Spleen (tissue), 11 donors: ENCODE measurements around the gene VWA3B. TPM values are rescaled to one million over a fixed set of nuclear protein-coding genes. Genes with fewer than 3 reads are reported as not detected.

Experiments used
- DNase-seq: peaks from one replicate; pipeline ENCODE4 v3.0.0-alpha.2; 2020
- H3K27ac ChIP-seq, 8 donors: fragments of 200-600 bp; sonication (generic) in 7 of 8; 1 replicate in 4 of 8; 2 replicates in 4 of 8; pipeline versions ENCODE4 v1.5.0 to v1.8.0; 2016 to 2021; ENCODE audit warnings: inconsistent platforms in 4 of 8, mild to moderate bottlenecking in 4 of 8, moderate library complexity in 1 of 8
- H3K27me3 ChIP-seq, 7 donors: fragments of 200-600 bp; sonication (generic) in 6 of 7; replicated peaks in 1 of 7; 1 replicate in 4 of 7; 2 replicates in 3 of 7; pipeline versions ENCODE4 v1.5.0 to v1.8.0; 2016 to 2021; ENCODE audit warnings: inconsistent platforms in 3 of 7, mild to moderate bottlenecking in 1 of 7
- H3K36me3 ChIP-seq, 6 donors: fragments of 200-600 bp; sonication (generic) in 5 of 6; 1 replicate in 4 of 6; 2 replicates in 2 of 6; pipeline versions ENCODE4 v1.5.0 to v1.8.0; 2016 to 2021; ENCODE audit warnings: inconsistent platforms in 2 of 6
- H3K4me1 ChIP-seq, 6 donors: fragments of 200-600 bp; sonication (generic) in 5 of 6; 1 replicate in 3 of 6; 2 replicates in 3 of 6; pipeline versions ENCODE4 v1.5.0 to v1.8.0; 2016 to 2021; ENCODE audit warnings: inconsistent platforms in 3 of 6
- H3K4me3 ChIP-seq, 8 donors: fragments of 200-600 bp; sonication (generic) in 7 of 8; 1 replicate in 4 of 8; 2 replicates in 4 of 8; pipeline versions ENCODE4 v1.5.0 to v1.8.0; 2016 to 2021; ENCODE audit warnings: inconsistent platforms in 4 of 8, mild to moderate bottlenecking in 4 of 8, moderate library complexity in 2 of 8
- H3K9me3 ChIP-seq, 8 donors: fragments of 200-600 bp; sonication (generic) in 7 of 8; 1 replicate in 4 of 8; 2 replicates in 4 of 8; pipeline versions ENCODE4 v1.5.0 to v1.8.0; 2016 to 2021; ENCODE audit warnings: inconsistent platforms in 4 of 8
- POLR2A ChIP-seq, 3 donors: fragments of 450-650 bp; IDR thresholded peaks; one replicate each; pipeline ENCODE4 v1.5.1; 2017; ENCODE audit warnings: antibody characterized with exemption in 3 of 3, mild to moderate bottlenecking in 1 of 3
- POLR2AphosphoS5 ChIP-seq, 3 donors: sonication (generic); formaldehyde crosslinking; IDR thresholded peaks; one replicate each; pipeline ENCODE4 v1.5.1; 2017; ENCODE audit warnings: antibody characterized with exemption in 3 of 3
- WGBS, 5 donors: extraction: QIAGEN DNeasy Blood & Tissue Kit in 3 of 5; methylation state at CpG; one replicate each; pipeline versions ENCODE4 v1.1.5 to v1.1.7; 2013 to 2018; 5-methylcytosine and 5-hydroxymethylcytosine counted together
- intact Hi-C: fragments of 100-400 bp; cut with DNase I; formaldehyde crosslinking; loops from one replicate; pipeline ENCODE4 v1.15.0; 2023; ENCODE audit warnings: low total_unique reads
- polyA plus RNA-seq, 3 donors: library from polyadenylated mRNA; stranded (reverse); fragments of 200-250 nt; gene quantifications; one replicate each; pipeline ENCODE4 v1.2.1, GENCODE V29; 2013
- total RNA-seq, 7 donors: library from RNA; depleted of rRNA in 3 of 7; stranded (reverse); fragments of >200 nt in 3 of 7; fragmentation: NEBNext Ultra II Directional in 4 of 7; extraction: Animal tissue kit (Norgen Biotek cat#: 25700) in 4 of 7; gene quantifications; one replicate each; pipeline versions ENCODE4 v1.1.0 to v1.2.1, GENCODE V29; 2016 to 2021
- TF ChIP-seq, protein P1 (sequence below), 11 experiments: fragments of 200-600 bp in 7 of 11; fragments of 450-650 bp in 4 of 11; sonication (generic) in 4 of 11; IDR thresholded peaks in 8 of 11; conservative IDR thresholded peaks in 3 of 11; 1 replicate in 7 of 11; 2 replicates in 4 of 11; pipeline versions ENCODE4 v1.4.0 to v1.8.0; 2016 to 2021; ENCODE audit warnings: antibody characterized with exemption in 11 of 11, inconsistent platforms in 4 of 11, mild to moderate bottlenecking in 1 of 11
- donor health status: healthy with polysubstance abuse.
- donor health status: DM: no; HTN: no; CAD: no; lungs with moderate emphysema.
- donor health status: DM: no; HTN: no; CAD: no.
- donor health status: Bipolar disorder and iron deficiency.
- donor health status: healthy.
- donor health status: DM: no; HTN: no; CAD: no.
- donor health status: DM: yes; HTN: yes; CAD: no.

VWA3B gene
- total and polyA plus RNA-seq, 10 donors, result 0.02 to 0.13 TPM; not detected in 8

DNA sequence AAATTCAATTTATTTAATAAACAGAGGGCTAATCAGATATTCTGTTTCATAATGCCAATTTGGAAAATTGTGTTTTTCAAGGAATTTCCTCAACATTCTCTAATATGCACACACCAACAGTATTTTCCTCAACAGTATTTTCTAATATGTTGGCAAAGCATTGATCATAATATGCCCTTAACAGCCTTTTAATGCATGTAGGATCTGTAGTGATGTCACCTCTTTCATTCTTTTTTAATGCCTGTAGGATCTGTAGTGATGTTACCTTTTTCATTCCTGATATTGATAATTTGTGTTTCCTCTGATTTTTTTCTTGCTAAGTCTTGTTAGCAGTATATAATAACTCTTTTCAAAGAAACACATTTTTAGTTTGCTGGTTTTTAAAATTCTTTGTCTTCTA, 15.9 kb downstream of the VWA3B start:
- Histone ChIP-seq H3K27me3 (no peaks in the 10 kb centered on the region), H3K9me3 (peaks cover 0 to 44% (median 33%) of the 10 kb centered on the region in 8 donors), H3K4me1 (no peaks in the 10 kb centered on the region), H3K27ac (no peak overlapping the region), H3K4me3 (no peak overlapping the region), H3K36me3 (no peaks in the 10 kb centered on the region)
- intact Hi-C loops, result no loop called here
- TF ChIP-seq, protein P1, sequence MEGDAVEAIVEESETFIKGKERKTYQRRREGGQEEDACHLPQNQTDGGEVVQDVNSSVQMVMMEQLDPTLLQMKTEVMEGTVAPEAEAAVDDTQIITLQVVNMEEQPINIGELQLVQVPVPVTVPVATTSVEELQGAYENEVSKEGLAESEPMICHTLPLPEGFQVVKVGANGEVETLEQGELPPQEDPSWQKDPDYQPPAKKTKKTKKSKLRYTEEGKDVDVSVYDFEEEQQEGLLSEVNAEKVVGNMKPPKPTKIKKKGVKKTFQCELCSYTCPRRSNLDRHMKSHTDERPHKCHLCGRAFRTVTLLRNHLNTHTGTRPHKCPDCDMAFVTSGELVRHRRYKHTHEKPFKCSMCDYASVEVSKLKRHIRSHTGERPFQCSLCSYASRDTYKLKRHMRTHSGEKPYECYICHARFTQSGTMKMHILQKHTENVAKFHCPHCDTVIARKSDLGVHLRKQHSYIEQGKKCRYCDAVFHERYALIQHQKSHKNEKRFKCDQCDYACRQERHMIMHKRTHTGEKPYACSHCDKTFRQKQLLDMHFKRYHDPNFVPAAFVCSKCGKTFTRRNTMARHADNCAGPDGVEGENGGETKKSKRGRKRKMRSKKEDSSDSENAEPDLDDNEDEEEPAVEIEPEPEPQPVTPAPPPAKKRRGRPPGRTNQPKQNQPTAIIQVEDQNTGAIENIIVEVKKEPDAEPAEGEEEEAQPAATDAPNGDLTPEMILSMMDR (IDR thresholded peaks at IDR 0.05 in 8 of 11, conservative IDR thresholded peaks at IDR 0.05 in 3 of 11), result no peak
- TF ChIP-seq POLR2A (IDR thresholded peaks at IDR 0.05), result no peak
- no peak for TF ChIP-seq POLR2AphosphoS5 (IDR thresholded peaks at IDR 0.05)
- no peak for DNase-seq

DNA sequence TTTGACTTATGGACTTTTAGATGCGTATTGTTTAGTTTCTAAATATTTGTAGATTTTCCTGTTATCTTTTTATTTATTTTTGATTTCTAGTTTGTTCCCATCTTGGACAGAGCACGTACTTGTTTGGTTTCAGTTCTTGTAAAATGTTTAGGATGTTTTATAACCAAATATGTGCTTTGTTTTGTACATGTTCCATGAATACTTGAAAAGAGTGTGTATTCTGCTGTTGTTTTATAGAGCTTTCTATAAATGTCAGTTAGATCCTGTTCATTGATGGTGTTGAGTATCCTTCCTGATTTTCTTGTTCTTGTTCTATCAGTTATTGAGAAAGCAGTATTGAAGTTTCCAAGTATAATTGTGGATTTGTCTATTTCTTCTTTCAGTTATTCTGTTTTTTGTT, 21.1 kb downstream of the VWA3B start:
- Histone ChIP-seq H3K36me3 (no peaks in the 10 kb centered on the region), H3K27me3 (no peaks in the 10 kb centered on the region), H3K27ac (no peak overlapping the region), H3K4me3 (no peak overlapping the region), H3K9me3 (peaks cover 0 to 48% (median 34%) of the 10 kb centered on the region in 8 donors), H3K4me1 (no peaks in the 10 kb centered on the region)
- TF ChIP-seq, protein P1 (IDR thresholded peaks at IDR 0.05 in 8 of 11, conservative IDR thresholded peaks at IDR 0.05 in 3 of 11), result no peak
- TF ChIP-seq POLR2AphosphoS5 (IDR thresholded peaks at IDR 0.05), result no peak
- TF ChIP-seq POLR2A (IDR thresholded peaks at IDR 0.05), result no peak
- intact Hi-C loops, result no loop called here
- DNase-seq, result no peak
- 76 to 86% (median 83%) methylated on average over 2 of the region's 2 CpGs for WGBS, 5 donors

DNA sequence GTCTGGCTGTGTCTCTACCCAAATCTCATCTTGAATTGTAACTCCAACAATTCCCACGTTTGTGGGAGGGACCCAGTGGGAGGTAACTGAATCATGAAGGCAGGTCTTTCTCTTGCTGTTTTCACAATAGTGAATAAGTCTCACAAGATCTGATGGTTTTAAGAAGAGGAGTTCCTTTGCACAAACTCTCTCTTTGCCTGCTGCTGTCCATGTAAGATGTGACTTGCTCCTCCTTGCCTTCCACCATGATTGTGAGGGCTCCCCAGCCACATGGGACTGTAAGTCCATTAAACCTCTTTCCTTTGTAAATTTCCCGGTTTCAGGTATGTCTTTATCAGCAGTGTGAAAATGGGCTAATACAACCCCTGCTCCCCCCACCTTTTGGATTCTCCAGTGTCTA, 23.8 kb downstream of the VWA3B start:
- Histone ChIP-seq H3K4me1 (no peaks in the 10 kb centered on the region), H3K27ac (no peak overlapping the region), H3K4me3 (no peak overlapping the region), H3K9me3 (peaks cover 0 to 38% (median 23%) of the 10 kb centered on the region in 8 donors), H3K27me3 (no peaks in the 10 kb centered on the region), H3K36me3 (no peaks in the 10 kb centered on the region)
- intact Hi-C loops, result no loop called here
- 77 to 84% (median 80%) methylated on average over 2 of the region's 2 CpGs for WGBS, 5 donors
- TF ChIP-seq, protein P1 (IDR thresholded peaks at IDR 0.05 in 8 of 11, conservative IDR thresholded peaks at IDR 0.05 in 3 of 11), result no peak
- TF ChIP-seq POLR2AphosphoS5 (IDR thresholded peaks at IDR 0.05) (no peak), POLR2A (IDR thresholded peaks at IDR 0.05) (no peak)
- DNase-seq, result no peak

DNA sequence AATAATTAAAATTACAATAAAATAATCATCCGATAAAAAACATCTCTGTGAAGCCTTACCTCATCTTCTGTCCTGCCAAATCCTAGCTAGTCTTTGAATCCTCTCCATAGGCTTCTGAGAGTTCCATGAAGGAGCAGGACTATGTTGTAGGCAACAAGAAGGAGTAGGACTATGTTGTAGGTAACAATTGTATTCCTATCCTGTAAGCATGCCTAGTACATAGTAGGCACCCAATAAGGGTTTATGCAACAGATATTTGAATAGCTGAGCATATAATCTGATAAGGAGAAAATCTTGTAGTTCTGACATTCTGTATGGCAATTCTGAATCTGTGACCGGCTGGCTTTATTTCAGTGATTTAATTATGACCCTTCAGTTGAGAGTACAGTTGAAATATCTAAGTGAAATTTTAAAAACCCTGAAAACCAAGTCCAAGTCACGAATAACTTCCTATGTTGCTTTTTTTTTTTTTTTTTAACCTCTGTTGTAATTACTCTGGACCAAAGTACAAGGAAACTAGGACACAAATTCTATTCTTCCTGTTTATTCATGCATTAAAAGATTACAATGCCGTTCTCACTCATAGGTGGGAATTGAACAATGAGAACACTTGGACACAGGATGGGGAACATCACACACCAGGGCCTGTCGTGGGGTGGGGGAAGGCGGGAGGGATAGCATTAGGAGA, 27.8 kb downstream of the VWA3B start:
- Histone ChIP-seq H3K27ac (no peak overlapping the region), H3K27me3 (no peaks in the 10 kb centered on the region), H3K36me3 (no peaks in the 10 kb centered on the region), H3K4me1 (no peaks in the 10 kb centered on the region), H3K9me3 (peaks cover 0 to 35% (median 23%) of the 10 kb centered on the region in 8 donors), H3K4me3 (no peak overlapping the region)
- WGBS, 5 donors, result 73 to 85% (median 82%) methylated on average over 6 of the region's 6 CpGs
- intact Hi-C loops, result no loop called here
- DNase-seq, result no peak
- TF ChIP-seq POLR2AphosphoS5 (IDR thresholded peaks at IDR 0.05), result no peak
- TF ChIP-seq, protein P1 (IDR thresholded peaks at IDR 0.05 in 8 of 11, conservative IDR thresholded peaks at IDR 0.05 in 3 of 11), result no peak
- TF ChIP-seq POLR2A (IDR thresholded peaks at IDR 0.05), result no peak
